PC-9 (cell line): ENCODE measurements around the gene CTBP2.

Experiments used
- CTCF ChIP-seq: fragments of 200-600 bp; sonication (generic); conservative IDR thresholded peaks from 2 replicates; pipeline ENCODE4 v1.6.1; 2017; ENCODE audit warnings: mixed run types, antibody characterized with exemption, mild to moderate bottlenecking, moderate library complexity
- EZH2 ChIP-seq: fragments of 200-600 bp; sonication (generic); IDR thresholded peaks from 2 replicates; pipeline ENCODE4 v1.8.0; 2017; ENCODE audit warnings: antibody characterized with exemption, low read depth

- no peak for TF ChIP-seq CTCF
- TF ChIP-seq EZH2: no peak
Measured at GRCh38 chr10:125095228-125095627, 65.1 kb downstream of the CTBP2 start.
